COLO668 (cell line): ENCODE results near the gene GBX1.

Source experiments
- DNase-seq: peaks from one replicate; lab custom pipeline; 2025; ENCODE audit not compliant: unreplicated experiment; lab: John Stamatoyannopoulos, UW

GBX1 gene

GRCh38 chr7:151141311-151141854, 26.1 kb downstream of the GBX1 start:
- no peak for DNase-seq

GRCh38 chr7:151140826-151141225, 26.7 kb downstream of the GBX1 start:
- no peak for DNase-seq

DNA sequence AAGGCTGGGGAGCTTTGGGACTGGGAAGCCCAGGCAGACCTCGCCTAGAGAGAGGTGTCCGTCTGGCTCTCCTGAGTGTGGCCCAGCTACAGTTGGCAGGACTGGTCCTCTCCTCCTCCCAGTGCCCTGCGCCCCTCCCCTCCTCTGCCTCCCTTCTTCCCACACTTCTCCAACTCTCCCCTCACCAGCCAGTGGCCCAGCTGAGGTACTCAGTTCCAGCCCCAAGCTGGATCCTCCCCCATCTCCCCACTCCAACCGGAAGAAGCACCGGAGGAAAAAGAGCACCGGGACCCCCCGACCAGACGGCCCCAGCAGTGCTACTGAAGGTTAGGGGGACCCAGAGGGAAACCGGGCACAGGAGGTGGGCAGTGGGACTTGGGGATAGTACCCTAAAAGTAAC, 27.7 kb downstream of the GBX1 start:
- no peak for DNase-seq

GRCh38 chr7:151139071-151139790, 28.3 kb downstream of the GBX1 start:
- DNase-seq, result no peak

- no peak for DNase-seq
These were observed 29.2 kb downstream of the GBX1 start for GRCh38 chr7:151138153-151138851.

DNA sequence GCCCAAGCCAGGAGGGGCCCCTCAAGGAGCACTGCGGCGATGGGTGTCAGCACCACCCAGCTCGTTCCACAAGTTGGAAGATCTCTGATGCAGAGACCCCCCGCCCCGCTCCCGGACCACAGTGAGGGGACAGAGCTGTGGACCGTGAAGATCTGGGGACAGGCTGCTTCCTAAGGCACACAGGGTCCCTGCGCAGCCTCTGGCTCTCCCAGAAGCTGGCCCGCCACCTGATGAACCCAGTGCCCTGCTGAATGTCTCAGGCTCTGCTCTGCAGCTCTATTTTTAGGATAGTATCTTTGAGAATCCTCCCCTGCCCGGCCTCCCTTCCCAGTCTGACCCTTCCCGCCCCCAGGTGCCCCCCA, 29.7 kb downstream of the GBX1 start:
- DNase-seq, result no peak

- DNase-seq, result no peak
These were observed 30.3 kb downstream of the GBX1 start for GRCh38 chr7:151137076-151137675.

GRCh38 chr7:151135866-151136843, 31.3 kb downstream of the GBX1 start:
- no peak for DNase-seq

GRCh38 chr7:151135525-151135845, 32.0 kb downstream of the GBX1 start:
- no peak for DNase-seq

GRCh38 chr7:151134743-151135524, 32.6 kb downstream of the GBX1 start:
- no peak for DNase-seq

DNA sequence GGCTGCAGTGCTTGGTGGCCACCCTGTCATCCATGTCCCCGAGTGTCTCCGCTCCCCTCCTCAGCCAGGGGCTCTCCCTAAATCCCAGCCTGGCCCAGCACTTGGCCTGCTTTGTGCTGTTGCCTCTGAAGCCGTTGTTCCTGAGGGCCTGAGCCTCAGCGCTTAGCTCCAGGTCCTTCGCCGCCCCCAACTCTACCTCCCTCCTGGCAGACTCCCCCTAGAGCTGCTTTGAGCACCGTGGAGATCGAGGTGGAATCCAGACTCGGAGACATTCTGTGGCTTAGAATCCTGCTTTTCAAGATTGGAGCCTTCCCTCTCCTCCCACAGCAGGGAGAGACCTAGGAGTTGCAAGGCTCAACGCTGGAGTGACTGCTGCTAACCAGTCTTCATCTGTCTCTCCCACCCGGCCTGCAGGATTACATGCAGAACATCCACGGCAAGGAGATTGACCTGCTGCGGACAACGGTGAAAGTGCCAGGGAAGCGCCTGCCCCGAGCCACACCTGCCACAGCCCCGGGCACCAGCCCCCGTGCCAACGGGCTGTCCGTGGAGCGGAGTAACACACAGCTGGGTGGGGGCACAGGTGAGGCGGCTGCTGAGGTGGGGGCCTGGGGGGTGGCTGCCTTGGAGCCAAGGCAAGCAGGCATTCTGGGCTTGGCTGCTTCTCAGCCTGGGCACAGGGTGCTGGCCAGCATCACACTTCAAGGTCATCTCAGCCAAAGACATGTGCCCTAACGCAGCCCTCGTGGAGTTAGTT, 33.3 kb downstream of the GBX1 start:
- DNase-seq, result no peak

DNA sequence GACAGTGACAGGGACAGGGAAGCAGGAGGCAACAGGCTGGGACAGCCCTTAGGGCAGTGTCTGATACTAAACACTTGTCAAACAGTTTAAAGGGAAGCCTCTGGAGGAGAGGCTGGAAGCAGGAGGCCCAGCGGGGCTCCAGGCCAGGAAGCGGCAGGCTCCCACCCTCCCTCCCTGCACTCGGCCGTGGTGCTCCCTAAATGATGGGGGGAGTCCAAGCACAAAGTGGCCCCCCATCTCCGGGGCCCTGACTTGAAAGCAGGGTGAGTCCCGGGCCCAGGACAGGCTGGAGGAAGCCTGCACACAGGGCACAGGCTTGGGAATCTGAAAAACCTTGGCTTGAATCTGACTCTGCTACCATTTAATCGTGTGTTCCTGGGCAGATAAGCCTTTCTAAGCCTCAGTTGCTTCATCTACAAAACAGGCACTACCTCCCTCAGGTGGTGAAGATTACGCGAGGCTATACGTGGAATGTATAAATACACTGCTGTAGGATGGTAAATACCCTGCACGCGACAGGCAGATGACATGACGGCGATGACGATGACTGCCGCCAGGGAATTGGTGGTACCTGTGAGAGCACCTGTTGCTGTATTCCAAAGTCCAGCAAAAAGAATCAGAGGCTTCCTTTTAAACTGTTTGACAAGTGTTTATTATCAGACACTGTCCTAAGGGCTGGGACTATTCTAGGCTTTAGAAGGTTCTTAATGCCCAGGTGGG, 34.1 kb downstream of the GBX1 start:
- no peak for DNase-seq

DNA sequence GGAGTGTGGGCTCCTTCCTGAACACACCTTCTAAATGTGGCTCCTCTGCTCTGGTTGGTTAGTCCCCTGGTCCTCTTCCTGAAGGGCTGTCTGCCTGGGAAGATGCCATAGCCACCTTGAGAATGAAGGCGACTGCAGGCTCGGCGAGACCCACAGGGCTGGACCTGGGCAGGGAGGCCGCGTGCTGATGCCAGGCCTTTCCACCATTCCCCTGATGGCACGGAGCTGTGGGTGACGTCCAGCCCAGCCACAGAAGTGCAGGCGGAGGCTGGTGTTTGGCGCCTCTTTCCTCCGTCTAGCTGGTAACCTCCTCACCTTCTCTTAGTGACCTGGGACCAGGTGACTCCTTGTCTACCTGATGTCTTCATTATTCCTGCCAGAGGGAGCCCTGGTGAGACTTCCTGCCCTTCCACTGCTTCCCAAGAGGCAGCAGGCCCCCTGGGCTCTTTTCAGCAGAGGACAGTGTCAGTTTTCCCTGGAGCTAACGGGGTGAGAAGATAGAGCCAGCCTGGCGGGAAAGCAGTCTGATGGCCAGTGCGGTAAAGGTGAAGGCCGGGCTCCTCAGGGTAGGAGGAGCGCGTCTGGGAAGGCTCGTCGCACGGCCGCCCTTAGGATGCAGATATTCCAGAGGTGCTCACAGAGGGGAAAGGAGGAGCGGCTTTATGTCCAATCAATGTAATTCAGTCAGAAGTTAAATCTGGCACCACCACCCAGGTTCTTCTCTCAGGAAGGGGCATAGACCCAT, 34.9 kb downstream of the GBX1 start:
- DNase-seq, result no peak

DNA sequence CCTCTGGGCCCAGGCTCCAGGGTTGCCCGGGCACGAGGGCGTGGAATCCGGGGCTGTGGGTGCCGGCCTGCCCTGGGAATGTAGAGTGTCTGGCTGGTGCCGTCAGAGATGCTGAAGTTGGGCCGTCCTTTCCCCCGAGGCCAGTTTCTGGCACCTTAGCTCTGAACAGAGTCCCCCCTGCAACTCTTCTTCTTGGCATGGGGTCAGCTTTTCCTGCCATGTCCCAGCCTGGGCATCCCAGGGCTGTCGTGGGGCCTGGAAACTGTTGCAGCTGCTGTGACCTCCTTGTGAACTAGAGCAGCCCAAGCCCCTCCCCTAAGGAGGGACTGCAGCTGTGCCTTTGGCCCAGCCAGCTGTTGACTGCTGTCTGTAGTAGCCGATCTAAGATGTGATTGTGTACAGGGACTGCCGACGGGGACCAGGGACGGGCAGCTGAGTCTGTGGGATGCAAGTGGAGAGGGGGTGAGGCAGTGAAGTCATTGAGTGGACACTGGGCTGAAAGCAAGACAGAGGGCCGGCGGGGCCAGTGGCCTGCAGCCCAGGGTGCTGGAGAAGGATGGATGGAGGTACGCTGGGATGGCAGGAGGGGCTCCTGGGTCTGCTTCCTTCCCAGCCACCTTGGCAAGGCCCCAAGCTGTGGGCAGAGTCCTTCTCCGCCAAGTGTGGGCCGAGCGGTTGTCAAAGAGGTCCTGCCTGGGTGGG, 35.8 kb downstream of the GBX1 start:
- no peak for DNase-seq

- no peak for DNase-seq
These were observed 36.3 kb downstream of the GBX1 start for GRCh38 chr7:151131224-151131591.

GRCh38 chr7:151130741-151131157, 36.7 kb downstream of the GBX1 start:
- no peak for DNase-seq

GRCh38 chr7:151129960-151130591, 37.4 kb downstream of the GBX1 start:
- DNase-seq, result no peak
